Subcutaneous adipose tissue (tissue), 4 donors: Measurements from ENCODE around the gene LTB4R. TPM values are rescaled to one million over a fixed set of nuclear protein-coding genes. Genes with fewer than 3 reads are reported as not detected.

Source experiments
- CTCF ChIP-seq: fragments of 450-650 bp; IDR thresholded peaks from one replicate; pipeline ENCODE4 v1.5.1; 2016; ENCODE audit warnings: low read depth, mild to moderate bottlenecking, control low read depth, antibody characterized with exemption, moderate library complexity
- total RNA-seq, 4 donors: library from RNA; depleted of rRNA; stranded (reverse); fragments of >200 nt; gene quantifications; one replicate each; pipeline ENCODE4 v1.1.0, GENCODE V29; 2016

Gene LTB4R
- total RNA-seq, 4 donors from 2014 or later = 4.2 to 10.9 (median 7.5) TPM

DNA sequence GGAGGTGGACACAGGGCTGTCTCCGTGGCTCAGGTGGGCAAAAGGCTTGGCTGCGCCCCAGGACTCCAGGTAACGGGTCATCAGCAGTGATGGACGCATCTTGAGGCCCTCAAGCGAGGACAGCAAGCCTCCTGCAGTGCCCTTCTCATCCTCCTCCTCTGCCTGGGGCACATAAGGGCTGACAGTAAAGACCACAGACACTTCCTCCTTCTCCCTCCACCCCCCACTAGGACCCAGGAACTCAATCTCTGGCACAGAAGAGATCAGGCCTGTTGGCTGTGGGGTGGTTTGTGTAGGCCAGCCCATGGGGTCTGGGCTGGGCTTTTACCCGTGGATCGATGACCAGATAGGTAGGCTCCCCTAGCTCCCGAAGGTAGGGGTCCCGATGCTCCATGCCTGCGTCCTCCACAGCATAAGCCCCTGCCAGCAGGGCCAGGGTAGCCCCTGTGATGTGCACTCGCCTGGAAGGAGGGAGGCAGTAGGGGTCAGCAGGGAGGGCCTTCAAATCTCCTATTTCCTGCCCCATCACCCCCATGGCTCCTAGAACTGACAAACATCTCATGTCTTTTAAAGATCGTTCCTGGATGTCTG, 17.9 kb downstream of the LTB4R start:
- no peak for TF ChIP-seq CTCF

DNA sequence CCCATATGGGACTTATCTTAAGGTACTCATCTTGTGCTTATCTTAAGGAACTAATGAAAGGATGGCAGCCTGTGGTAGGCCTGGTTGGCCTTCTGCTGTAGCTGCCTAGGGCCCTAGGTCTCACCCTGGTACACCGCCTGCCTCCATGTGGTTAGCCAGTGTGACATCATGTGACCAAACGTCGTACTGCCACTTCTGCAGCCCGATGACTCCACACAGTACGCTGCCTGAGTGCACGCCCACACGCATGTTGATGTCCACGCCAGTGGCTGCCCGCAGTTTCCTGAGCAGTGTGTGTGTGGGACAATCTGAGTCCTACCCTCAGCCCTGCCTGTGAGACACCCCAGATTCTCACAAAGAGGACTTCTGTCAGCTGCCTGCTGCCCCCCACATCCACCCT, 18.4 kb downstream of the LTB4R start:
- no peak for TF ChIP-seq CTCF

- TF ChIP-seq CTCF = no peak
Observed at GRCh38 chr14:24330973-24331674, 19.8 kb downstream of the LTB4R start.

DNA sequence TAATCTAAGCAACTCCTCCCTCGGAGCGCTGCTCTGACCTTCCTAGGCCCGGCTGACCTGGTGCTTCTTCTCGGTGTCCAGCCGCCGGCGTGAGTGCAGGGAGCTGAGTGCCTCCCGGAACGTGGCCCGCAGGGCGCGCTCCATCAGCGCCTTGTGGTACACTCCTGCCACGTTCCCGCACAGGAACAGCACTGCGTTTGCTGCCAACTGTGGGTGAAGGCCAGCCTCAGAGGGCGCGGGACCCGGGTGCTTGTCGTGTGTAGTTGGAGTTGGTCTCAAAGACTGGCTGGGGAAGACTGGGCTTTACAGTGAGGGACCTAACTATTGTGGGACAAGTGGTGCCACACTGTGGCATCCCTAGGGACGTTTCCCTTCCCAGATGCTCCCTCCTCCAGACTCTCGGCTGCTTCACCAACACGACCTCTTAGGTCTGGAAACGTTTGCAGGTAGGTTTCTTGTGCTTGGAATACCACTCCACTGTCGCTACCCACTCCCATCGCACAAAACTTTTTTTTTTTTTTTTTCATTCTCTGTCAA, 20.5 kb downstream of the LTB4R start:
- no peak for TF ChIP-seq CTCF

DNA sequence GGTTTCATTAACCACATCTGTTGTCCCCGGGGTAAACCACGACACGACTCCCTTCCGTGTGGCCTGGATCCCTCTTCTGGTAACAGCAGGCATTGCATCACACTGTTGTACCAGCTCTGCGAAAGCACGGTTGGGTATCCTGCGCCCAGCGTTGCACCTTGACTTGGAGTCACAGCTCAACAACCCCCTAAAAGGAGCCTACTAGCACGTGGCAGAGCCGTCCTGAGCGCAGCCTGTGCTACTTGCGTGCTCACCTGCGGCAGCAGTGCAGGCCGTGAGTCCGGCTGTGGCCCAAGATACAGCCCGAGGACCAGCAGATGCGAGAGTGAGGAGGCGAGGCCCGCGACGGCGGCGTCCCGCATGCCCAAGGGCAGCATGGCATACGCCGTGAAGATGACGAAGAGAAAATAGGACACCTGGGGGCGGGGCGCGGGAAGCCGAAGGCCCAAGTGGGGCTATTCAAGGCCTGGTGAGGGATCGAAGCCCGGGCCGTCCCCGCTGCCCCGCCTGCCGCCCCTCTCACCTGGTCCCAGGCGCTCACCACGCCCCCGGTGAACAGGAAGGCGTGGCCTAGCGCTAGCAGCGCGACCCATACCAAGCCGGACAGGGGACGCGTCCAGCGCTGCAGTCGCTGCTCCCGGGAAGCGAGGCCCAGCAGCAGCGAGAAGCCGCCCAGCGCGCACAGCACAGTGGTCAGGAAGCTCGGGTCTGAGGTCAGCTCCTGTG, 21.1 kb downstream of the LTB4R start:
- TF ChIP-seq CTCF = no peak

DNA sequence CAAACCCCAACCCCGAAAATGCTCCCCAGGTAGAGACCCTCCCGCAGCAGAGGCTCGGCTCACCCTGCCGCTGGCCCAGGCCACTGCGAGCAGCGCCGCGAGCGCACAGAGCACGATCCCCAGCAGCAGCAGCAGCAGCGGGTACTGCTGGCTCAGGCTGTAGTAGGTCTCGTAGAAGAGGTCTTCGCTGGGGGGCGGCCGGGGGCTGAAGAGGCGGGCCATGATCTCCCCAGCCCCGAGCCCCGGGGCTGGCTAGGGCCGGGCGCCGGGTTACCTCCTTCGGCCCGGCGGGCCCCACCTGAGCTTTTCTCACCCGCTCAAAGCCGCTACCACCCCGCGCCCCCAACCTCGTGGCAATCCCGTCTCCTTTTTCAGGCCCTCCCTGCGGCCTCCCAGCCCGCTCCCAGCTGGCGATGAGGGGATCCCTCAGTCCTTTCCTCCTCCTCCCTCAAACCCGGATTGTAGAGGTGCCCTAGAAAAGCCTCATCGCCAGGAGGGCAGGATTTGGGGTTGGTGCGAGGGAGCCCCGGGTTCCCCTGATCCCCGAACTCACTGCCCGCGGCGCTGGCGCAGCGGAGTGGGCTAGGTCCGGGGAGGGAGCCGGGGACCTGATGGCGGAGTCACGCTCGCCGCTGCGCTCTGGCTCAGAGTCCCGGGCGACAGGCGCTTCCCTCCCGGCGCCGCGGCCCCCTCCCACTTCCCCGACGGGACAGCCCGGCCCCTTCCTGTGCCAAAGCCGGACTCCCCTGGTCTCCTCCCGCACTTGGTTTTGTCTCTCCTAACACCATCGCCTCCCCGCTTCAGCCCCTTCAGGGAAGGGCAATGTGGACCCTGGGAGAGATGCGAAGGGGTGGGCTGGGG, 23.4 kb downstream of the LTB4R start, which contains the start of gene ADCY4:
ADCY4 (minus strand) TSS at position 641 of the 861 bp plus-strand sequence; CDS start at position 222, 419 bp downstream.
- no peak for TF ChIP-seq CTCF
